Measurements from ENCODE around the gene SLC35C1.

Gene SLC35C1

GRCh38 chr11:45846974-45847910, 42.3 kb downstream of the SLC35C1 start, which contains the start of gene CRY2:
Gene CRY2, plus strand, starts transcription at chr11:45847475. Its CDS starts 16 bp downstream, at chr11:45847491.
- peak; percentile 96 for DNase-seq (ENCODE audit: low read depth)

GRCh38 chr11:45847911-45848316, 43.0 kb downstream of the SLC35C1 start:
- DNase-seq (ENCODE audit: low read depth) = peak; percentile 15

DNA sequence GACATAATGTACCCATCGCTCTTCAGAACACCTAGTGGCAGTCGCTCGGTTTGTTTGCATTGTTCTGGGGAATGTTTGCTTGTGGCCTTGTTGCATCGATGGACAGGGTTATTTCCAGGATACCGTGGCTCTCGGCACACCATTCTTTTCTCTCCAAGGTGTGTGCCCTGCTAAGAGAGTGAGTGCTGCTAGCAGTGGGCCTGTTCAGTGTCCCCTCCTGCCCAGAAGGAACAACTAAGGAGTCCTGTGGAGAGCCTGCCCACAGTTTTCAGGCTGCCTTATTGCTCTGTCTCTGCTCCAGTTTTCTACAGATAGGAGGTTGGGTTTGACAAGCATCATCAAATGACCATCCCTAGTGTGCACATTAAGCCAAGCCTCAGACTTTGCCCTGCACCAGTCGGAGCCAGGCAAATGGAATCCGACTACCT, 43.7 kb downstream of the SLC35C1 start:
- DNase-seq (ENCODE audit: low read depth) = no peak

DNA sequence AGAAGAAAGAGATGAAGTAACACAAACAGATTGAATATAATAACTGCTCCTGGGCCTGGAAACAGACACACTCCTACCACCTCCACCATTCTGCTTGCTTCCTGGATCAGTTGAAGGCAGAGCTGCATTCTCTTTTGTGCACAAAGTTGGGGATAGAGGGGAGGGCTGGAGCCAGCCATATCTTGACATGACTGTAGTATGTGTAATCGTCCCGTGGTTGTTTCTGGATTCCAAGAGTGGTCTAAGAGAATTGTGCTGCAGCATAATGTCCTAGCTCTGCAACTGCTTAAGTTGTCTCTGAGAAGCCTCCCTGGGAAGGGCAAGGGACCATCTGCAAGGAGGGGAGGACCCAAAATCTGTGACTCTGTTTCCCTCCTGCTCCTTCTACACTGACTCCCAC, 45.5 kb downstream of the SLC35C1 start:
- no peak for DNase-seq (ENCODE audit: low read depth)

DNA sequence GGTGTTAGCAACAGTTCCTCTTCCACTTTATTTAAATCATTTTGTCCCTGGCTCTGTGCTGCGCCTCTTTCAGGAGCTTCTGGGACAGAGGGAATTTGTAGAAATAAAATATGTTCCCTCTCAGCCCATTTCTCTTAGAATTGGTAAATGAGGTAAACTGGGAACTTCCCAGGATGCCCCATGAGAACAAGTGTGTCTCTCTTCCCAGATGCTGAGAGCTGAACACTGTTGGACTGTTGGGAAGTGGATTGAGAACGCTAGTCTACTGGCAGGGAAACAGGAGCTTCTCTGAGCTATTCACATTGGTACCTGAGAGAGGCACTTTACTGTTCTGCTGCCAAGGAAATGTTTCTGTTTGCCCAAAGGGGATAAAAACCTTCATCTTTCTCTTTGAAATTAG, 46.3 kb downstream of the SLC35C1 start:
- DNase-seq (ENCODE audit: low read depth) = no peak

- no peak for DNase-seq (ENCODE audit: low read depth)
Observed at GRCh38 chr11:45852018-45852711, 47.2 kb downstream of the SLC35C1 start.

DNA sequence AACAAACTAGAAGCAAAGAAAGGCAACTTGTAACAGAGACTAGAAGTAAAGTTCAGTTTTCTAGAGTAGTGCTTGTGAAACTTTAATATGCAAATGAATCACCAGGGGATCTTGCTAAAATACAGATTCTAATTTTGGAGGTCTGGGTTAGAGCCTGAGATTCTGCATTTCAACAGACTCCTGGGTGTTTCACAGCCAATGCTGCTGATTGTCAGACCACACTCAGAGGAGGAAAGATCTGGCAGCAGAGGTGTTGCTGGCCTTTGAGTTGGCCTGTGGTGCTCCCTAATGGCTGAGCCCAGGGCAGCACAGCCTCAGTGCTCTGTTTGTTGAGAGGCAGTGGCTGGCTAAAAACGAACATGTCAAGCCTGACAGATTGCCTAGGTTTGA, 47.8 kb downstream of the SLC35C1 start:
- DNase-seq (ENCODE audit: low read depth) = no peak

DNA sequence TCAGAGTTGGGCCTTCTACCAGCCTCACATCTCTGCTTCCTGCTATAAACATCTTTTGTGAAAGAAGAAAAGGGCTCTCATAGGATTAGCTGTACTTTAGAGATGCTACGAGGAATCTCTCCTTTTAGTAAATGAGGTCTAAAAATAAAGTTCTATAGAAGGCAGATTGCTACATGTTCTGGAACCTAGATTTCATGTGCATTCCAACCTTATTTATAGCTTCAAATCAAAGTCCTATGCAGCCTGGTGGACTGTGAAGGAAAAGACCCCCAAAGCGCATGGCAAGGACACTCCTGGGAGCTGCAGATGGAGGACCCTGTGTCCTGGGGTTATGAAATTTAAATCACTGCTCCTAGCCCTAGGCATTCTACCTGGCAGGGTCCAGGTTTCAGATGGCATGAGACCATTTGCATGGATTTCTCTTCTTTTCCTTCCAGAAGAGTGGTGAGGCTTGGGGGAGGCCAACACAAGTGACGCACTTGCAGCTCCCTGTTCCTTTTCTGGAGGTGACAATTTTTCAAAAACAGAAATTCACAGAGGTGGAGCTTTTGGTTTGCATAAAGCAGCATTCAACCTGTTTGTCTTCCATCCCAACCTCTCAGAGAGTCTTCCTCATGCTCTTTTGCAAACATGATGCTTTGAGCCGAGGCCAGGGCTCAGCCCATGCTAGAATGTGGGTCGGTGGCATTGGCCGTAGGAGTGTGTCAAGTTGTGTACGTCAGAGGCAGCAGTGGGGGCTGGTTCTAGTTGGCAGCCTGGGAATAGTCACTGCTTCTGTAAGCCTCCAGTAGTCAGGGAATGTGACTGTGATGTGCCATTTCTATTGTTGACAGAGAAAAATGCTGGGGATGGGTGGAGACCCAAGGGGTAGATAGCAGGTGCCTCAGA, 48.6 kb downstream of the SLC35C1 start:
- no peak for DNase-seq (ENCODE audit: low read depth)

GRCh38 chr11:45855308-45855707, 50.4 kb downstream of the SLC35C1 start:
- DNase-seq (ENCODE audit: low read depth) = no peak

DNA sequence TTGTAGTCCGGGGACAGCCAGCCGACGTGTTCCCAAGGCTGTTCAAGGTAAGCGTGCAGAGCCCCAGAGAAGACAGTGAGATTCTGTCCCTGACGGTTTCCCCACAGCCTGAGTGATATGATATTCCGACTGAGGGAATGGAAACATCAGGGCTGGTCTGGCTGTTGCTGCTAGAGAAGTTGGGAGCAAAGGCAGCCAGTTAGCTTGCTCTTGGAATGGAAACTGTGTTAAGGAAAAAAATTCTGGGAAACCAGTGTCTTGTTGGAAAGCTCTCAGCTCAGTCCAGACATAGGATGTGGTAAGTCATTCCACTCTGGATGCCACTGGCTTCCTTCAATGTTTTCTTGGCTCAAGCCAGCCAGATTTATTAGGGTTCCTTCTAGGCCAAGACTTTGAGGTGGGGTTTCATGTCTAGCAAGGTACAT, 51.1 kb downstream of the SLC35C1 start:
- no peak for DNase-seq (ENCODE audit: low read depth)

DNA sequence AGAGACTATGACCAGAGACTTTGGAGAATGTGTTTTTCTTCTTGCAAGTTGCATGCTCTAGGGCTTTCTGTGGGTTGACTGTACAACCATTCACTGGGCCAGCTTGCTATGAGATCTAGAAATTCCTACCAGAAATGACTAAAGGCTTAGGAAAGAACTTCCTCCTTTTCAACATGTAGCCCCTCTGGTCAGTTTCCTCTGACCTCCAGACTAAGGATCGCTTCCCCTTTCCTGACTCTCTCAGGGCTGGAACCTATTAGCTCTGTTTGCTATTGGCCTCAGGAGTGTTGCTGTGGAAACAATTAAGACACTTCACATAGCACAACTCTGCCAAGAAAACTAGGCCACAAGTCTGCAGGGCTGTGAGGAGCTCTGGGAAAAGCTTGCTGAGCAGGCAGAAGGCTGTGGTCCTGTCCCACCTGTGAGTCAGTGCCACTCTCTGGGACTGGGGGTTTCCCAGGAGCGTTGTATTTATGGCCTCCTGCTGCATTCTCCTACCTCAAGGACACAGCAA, 53.1 kb downstream of the SLC35C1 start:
- DNase-seq (ENCODE audit: low read depth) = no peak

GRCh38 chr11:45858751-45859398, 53.9 kb downstream of the SLC35C1 start:
- no peak for DNase-seq (ENCODE audit: low read depth)

DNA sequence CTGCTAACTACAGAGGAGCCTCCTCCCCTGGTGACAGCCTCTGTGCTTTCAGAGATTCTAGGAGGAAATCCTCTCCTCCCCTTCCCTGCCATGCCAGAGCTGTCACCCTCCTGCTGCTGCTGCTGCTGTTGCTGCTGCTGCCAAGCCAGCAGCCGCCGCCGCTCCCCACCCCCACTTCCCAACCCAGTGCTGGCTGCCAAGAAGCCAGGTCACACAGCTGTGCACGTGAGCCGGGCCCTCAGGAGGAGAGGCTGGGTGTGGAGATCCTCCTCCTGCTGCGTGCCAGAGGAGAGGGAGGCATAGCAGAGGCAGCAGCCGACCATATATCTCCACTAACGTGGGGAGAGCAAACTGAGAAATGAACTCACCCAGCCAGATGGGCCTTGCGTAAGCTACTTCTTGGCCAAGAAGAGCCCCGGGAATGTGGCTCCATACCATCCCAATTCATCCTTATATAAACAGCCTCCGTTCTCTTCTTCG, 54.8 kb downstream of the SLC35C1 start:
- peak; percentile 45 for DNase-seq (ENCODE audit: low read depth)

- no peak for DNase-seq (ENCODE audit: low read depth)
Observed at GRCh38 chr11:45860348-45860747, 55.4 kb downstream of the SLC35C1 start.

GRCh38 chr11:45860764-45861510, 56.0 kb downstream of the SLC35C1 start:
- no peak for DNase-seq (ENCODE audit: low read depth)

Data from HS-27A (cell line).